Naive thymus-derived CD8-positive, alpha-beta T cell (primary cell): ENCODE measurements around the gene NREP. TPM values are rescaled to one million over a fixed set of nuclear protein-coding genes. Genes with fewer than 3 reads are reported as not detected.

Source experiments
- ATAC-seq, 2 donors: fragments of 150-1000 bp; cut with Tn5 transposase in 1 of 2; sonication (Bioruptor Pico), chemical (Tn5 transposase) in 1 of 2; 1 replicate in 1 of 2; 2 replicates in 1 of 2; pipeline ENCODE4 v1.10.0; 2021; ENCODE audit warnings: mild to moderate bottlenecking in 2 of 2, moderate library complexity in 2 of 2
- POLR2A ChIA-PET: fragments of 350-600 bp; sonication (Branson Sonifier 250); formaldehyde crosslinking; loops from one replicate; lab custom pipeline; 2021; ENCODE audit warnings: antibody characterized with exemption; lab: Charles Lee
- DNase-seq, 10 donors: peaks; one replicate each; pipeline versions ENCODE4 v3.0.0 to v3.0.0-alpha.2; 2020 to 2022
- H3K27ac Mint-ChIP-seq, 10 donors: one replicate each; pipeline ENCODE4 v1.8.0; 2020 to 2022; ENCODE audit warnings: mild to moderate bottlenecking in 10 of 10, mixed read lengths in 10 of 10, moderate library complexity in 4 of 10, inconsistent platforms in 1 of 10
- H3K27me3 Mint-ChIP-seq, 5 donors: one replicate each; pipeline ENCODE4 v1.8.0; 2021 to 2022; ENCODE audit warnings: mixed read lengths in 5 of 5
- H3K36me3 Mint-ChIP-seq, 3 donors: one replicate each; pipeline ENCODE4 v1.8.0; 2020 to 2022; ENCODE audit warnings: mixed read lengths in 3 of 3, mild to moderate bottlenecking in 2 of 3, inconsistent platforms in 1 of 3
- H3K4me1 Mint-ChIP-seq, 4 donors: one replicate each; pipeline ENCODE4 v1.8.0; 2021 to 2022; ENCODE audit warnings: mixed read lengths in 4 of 4
- H3K4me3 Mint-ChIP-seq, 10 donors: one replicate each; pipeline ENCODE4 v1.8.0; 2020 to 2022; ENCODE audit warnings: mild to moderate bottlenecking in 10 of 10, mixed read lengths in 10 of 10, moderate library complexity in 6 of 10, inconsistent platforms in 1 of 10
- H3K9me3 Mint-ChIP-seq, 9 donors: one replicate each; pipeline ENCODE4 v1.8.0; 2020 to 2022; ENCODE audit warnings: mixed read lengths in 9 of 9, mild to moderate bottlenecking in 3 of 9, inconsistent platforms in 1 of 9, moderate library complexity in 1 of 9
- polyA plus RNA-seq, 3 donors: library from polyadenylated mRNA; unstranded; fragments of 300-500 nt; fragmentation: Illumina TruSeq; gene quantifications; one replicate each; pipeline ENCODE4 v1.2.3, GENCODE V29; 2021
- total RNA-seq, 8 experiments: library from RNA in 2 of 8; stranded (reverse) in 2 of 8; gene quantifications; one replicate each; pipeline ENCODE4 v1.2.3 and lab custom pipeline; 2021 to 2026

NREP gene
- total and polyA plus RNA-seq, 5 experiments from 2014 or later: 6.8 to 19.3 (median 11.1) TPM

DNA sequence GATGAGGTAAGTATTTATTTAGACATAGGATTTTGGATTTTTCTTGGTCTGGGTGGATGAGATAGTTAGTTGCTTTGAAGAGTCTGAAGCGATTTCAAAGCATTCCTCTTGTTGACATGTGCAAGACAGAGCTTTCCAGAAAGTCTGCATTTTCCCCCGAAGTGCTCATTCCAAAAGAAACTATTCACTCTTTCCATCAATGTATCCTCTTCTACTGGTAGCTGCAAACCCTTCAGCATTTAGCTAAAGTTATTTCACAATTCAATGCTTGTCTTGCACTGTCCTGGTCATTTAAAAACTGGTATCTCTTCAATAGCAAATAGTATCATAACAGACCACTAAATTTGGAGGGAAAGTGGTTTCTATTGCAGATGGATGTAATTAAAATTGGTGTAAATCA, 13.0 kb downstream of the NREP start:
- peaks cover 1 to 22% (median 19%) of the 10 kb centered on the region in 4 donors for H3K4me1 Mint-ChIP-seq
- H3K4me3 Mint-ChIP-seq: no peak overlapping the region
- DNase-seq (no peak), ATAC-seq (no peak)
- H3K27ac Mint-ChIP-seq: no peak overlapping the region
- H3K27me3 Mint-ChIP-seq: no peaks in the 10 kb centered on the region
- POLR2A ChIA-PET: no interaction called here
- no peaks in the 10 kb centered on the region for H3K9me3 Mint-ChIP-seq
- no peaks in the 10 kb centered on the region for H3K36me3 Mint-ChIP-seq

DNA sequence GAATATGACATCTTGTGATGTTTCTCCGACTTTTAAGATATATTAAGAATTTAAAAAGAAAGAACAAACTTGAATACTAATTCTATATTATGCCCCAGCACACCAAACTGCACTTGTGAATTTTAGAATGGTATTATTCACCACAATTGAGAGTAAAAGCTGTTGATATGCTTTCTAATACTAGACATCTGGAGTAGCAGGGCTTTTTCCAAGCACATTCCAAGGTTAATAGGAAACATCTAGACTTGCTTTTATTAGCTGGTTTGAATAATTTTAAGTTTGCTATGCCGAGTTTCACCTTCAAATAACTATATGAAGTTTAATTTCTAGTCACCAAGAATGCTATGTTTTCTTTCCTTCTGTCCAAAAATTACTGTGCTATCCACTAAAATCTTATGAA, 13.5 kb downstream of the NREP start:
- ATAC-seq (no peak), DNase-seq (no peak)
- H3K9me3 Mint-ChIP-seq: no peaks in the 10 kb centered on the region
- POLR2A ChIA-PET: no interaction called here
- H3K4me1 Mint-ChIP-seq: peaks cover 1 to 22% (median 19%) of the 10 kb centered on the region in 4 donors
- no peaks in the 10 kb centered on the region for H3K36me3 Mint-ChIP-seq
- no peaks in the 10 kb centered on the region for H3K27me3 Mint-ChIP-seq
- no peak overlapping the region for H3K27ac Mint-ChIP-seq
- no peak overlapping the region for H3K4me3 Mint-ChIP-seq

DNA sequence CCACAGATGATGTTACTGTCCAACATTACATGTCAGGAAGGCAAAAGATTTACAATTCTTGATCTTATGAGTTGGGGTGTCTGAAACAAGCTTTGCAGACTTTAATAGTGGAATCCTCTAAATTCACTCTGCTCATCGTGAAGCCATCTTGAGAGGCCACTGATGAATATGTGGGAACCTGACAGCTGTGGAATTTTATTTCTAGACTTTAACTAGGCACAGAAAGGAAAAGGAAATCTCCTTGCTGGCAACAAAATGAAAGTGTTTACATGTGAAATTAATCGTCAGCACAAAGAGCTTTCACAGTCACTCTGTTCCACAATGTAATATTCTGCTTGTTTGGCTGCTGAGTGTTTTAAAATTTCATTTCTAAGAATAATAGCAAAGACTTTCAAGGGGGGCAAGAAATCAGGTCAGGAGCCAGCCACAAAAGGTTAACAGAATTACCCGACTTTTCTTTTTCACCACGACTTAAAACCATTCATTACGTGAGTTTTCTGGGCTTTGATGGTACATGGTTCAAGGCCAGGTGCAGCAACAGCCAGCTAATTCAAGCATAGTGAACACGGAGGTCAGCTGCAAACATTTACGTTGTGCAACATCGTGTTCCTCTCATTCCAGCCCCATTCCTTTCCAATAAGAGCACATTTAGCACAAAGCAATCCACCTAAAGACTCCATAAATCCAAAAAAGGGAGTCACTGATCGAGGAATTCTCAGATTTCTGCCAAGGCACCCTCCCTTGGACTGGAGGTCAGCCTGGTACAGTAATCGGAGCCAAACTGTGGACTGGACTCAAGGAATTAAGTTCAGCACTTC, 14.6 kb downstream of the NREP start:
- POLR2A ChIA-PET: no interaction called here

DNA sequence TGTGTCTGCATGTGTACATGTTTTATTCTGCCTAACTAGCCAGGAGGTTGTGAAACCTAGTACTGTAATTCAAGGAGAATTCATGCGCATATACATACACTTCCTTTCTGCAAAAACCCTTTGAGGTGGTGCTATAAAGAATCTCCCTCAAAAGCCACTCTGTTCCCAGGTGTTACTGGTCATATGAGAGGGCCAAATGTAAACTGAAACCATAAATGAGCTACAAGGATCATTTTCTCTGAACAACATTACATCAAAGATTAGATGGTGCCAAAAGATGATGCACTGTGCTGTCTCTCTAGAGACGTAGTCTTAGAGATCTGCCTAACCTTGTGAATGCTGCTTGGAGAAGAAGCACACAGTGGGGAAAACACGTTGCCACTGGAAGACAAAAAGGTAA, 15.7 kb downstream of the NREP start:
- Mint-ChIP-seq H3K27ac (peak overlapping the region in 6 of 10 donors; percentile 3 to 52 (median 22)), H3K4me1 (peaks cover 1 to 22% (median 19%) of the 10 kb centered on the region in 4 donors), H3K4me3 (peak overlapping the region in 3 of 10 donors; percentile 8 to 41 (median 31)), H3K36me3 (no peaks in the 10 kb centered on the region), H3K9me3 (no peaks in the 10 kb centered on the region), H3K27me3 (peaks cover 0 to 2% (median 0%) of the 10 kb centered on the region in 5 donors)
- ATAC-seq (peak in 1 of 2 donors; percentile 43), DNase-seq (peak in 1 of 10 donors; percentile 12)
- POLR2A ChIA-PET: no interaction called here

More for the DNA sequence above, 14.6 kb downstream of the NREP start:
- Mint-ChIP-seq H3K27me3 (no peaks in the 10 kb centered on the region), H3K27ac (peak overlapping the region in 8 of 10 donors; percentile 12 to 79 (median 38)), H3K4me3 (peak overlapping the region in 9 of 10 donors; percentile 8 to 63 (median 26)), H3K9me3 (no peaks in the 10 kb centered on the region), H3K36me3 (no peaks in the 10 kb centered on the region), H3K4me1 (peaks cover 1 to 22% (median 19%) of the 10 kb centered on the region in 4 donors)
- ATAC-seq (no peak), DNase-seq (no peak)

DNA sequence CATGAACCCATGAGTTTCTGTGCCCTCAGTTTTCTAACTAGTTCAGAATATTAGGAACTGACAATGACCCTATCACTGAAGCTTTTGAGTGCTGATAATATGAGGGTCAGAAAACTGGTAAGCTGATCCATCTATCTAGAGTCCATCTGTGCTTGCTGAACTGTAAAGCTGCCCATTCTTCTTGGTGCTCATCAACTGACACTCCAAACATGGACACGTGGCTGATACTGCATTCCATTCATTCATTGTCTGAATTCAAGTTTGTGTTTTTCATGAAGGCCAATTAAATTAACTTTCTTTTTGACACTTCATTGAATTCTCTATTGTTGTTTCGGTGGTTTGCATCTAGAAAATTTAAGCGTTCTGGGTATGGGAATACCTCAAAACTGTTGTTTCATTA, 17.6 kb downstream of the NREP start:
- no peaks in the 10 kb centered on the region for H3K9me3 Mint-ChIP-seq
- ATAC-seq: no peak
- peaks cover 1 to 22% (median 19%) of the 10 kb centered on the region in 4 donors for H3K4me1 Mint-ChIP-seq
- POLR2A ChIA-PET: no interaction called here
- peaks cover 0 to 2% (median 0%) of the 10 kb centered on the region in 5 donors for H3K27me3 Mint-ChIP-seq
- H3K4me3 Mint-ChIP-seq: no peak overlapping the region
- H3K27ac Mint-ChIP-seq: no peak overlapping the region
- H3K36me3 Mint-ChIP-seq: no peaks in the 10 kb centered on the region
- no peak for DNase-seq

DNA sequence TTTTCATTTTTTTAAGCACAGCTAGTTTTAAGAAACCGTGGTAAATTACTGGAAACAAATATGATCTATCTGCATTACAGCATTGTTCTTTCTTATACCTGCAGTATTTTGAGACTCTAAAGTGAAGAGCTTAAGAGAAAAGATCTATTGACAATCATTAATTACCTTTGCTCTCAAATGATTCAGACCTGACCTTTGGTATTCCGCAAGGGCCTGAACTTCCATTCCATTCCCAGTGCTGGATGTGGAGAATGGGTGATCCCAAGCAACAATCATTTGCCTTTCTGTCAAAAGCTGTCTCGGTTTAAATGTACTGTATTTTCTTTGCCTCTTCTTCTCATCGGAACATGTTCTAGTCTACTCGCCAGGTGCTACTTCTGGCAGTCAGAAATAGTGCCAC, 18.9 kb downstream of the NREP start:
- Mint-ChIP-seq H3K36me3 (peaks cover 0 to 2% (median 0%) of the 10 kb centered on the region in 3 donors), H3K27me3 (peaks cover 0 to 2% (median 0%) of the 10 kb centered on the region in 5 donors), H3K4me1 (peaks cover 1 to 25% (median 20%) of the 10 kb centered on the region in 4 donors), H3K27ac (peak overlapping the region in 1 of 10 donors; percentile 49), H3K4me3 (no peak overlapping the region), H3K9me3 (no peaks in the 10 kb centered on the region)
- POLR2A ChIA-PET: no interaction called here
- DNase-seq: no peak
- ATAC-seq: no peak

DNA sequence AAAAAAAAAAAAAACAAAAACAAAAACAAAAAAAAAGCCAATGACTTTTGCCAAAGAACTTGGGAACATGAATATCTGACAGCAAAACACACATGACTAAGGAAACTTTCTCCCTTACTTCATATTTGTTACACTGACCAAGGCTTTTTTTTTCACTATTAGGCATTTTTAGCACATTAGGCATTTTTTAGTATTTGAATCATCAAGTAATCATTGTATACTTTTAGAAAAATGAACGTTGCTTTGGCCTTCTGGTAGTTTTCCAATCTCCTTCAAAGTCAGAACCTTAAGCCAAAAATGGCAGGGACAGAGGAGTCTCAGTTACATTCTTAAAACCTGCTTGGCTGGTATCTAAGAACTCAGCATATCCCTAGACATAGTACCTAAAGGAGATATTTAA, 19.3 kb downstream of the NREP start:
- Mint-ChIP-seq H3K27ac (no peak overlapping the region), H3K36me3 (peaks cover 2 to 3% (median 2%) of the 10 kb centered on the region in 3 donors), H3K4me3 (no peak overlapping the region), H3K4me1 (peaks cover 1 to 21% (median 19%) of the 10 kb centered on the region in 4 donors), H3K9me3 (no peaks in the 10 kb centered on the region), H3K27me3 (peaks cover 0 to 2% (median 0%) of the 10 kb centered on the region in 5 donors)
- no peak for DNase-seq
- POLR2A ChIA-PET: no interaction called here
- no peak for ATAC-seq

DNA sequence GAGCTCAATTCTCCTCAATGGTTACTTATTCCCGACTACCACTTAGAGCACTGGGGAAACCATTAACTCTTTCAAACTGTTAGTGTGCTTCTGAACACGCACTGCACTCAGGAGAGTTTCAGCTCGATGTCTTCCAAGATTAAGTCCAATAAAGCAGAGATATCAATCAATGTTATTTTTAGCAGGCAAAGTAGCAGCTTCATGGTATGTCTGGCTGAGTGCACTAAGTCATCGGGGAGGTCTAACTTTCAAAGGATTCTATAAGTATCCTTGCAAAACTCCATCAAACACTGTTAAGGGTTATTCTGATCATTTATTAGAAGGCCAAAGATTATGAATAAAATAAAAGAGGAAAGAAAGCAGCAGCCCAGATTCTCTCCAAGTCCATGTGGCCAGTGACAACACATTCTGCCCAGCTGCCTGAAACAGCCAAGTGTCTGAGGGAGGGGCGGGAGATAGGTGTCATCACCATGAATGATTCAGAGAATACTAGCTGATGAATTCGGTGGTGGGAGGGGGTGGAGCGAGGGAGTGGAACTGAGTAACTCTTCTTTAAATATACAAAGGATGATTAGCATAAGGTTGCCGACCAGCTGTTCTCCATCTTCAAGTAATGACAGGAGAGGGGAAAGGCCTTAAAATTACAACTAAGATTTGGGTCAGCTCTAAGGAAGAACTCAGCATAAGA, 21.3 kb downstream of the NREP start:
- POLR2A ChIA-PET: no interaction called here
- H3K4me1 Mint-ChIP-seq: peaks cover under 1 to 6% (median 3%) of the 10 kb centered on the region in 4 donors
- DNase-seq: no peak
- H3K27ac Mint-ChIP-seq: no peak overlapping the region
- no peak overlapping the region for H3K4me3 Mint-ChIP-seq
- H3K36me3 Mint-ChIP-seq: peaks cover 2 to 4% (median 3%) of the 10 kb centered on the region in 3 donors
- peaks cover 0 to 2% (median 0%) of the 10 kb centered on the region in 5 donors for H3K27me3 Mint-ChIP-seq
- no peaks in the 10 kb centered on the region for H3K9me3 Mint-ChIP-seq
- ATAC-seq: no peak

DNA sequence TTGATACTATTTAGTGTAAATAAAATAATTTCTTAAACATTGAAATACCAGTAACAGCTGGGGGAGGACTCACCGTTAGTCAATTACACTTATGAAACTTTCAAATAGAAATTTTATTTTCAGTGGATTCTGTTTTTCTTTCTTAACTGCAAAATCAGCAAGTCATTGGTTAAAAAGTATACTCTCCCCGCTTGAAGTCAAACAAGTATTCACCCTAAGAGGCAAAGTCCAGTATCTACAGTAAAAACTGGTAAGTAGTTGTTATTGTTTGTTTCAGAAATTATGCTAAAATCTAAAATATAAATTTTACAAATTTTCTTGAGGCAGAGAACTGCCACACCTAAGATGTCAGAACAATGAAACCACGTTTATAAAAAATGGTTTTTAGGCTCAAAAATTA, 22.4 kb downstream of the NREP start:
- Mint-ChIP-seq H3K4me1 (peaks cover 0 to 6% (median 4%) of the 10 kb centered on the region in 4 donors), H3K27me3 (peaks cover 0 to 2% (median 0%) of the 10 kb centered on the region in 5 donors), H3K9me3 (no peaks in the 10 kb centered on the region), H3K36me3 (peaks cover 3 to 8% (median 7%) of the 10 kb centered on the region in 3 donors), H3K4me3 (no peak overlapping the region), H3K27ac (no peak overlapping the region)
- POLR2A ChIA-PET: no interaction called here
- ATAC-seq (no peak), DNase-seq (no peak)

DNA sequence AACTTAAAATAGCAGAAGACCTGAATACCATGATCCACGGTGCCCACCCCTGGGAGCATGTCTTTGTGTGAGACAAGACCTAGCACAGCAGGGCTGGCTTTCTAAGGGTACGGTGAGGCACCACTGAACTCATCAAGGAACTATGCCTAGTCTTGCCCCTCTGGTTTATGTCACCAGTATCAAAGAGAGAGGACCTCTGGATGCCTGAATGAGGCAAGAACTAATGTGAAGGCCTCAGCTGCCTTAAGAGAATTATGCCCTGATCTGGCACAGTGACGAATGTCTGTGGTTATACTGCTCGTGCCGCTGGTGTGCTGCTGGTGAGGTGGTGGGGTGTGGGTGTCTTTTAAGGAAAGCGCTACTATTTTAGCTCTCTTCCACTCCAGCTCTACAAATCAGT, 23.0 kb downstream of the NREP start:
- Mint-ChIP-seq H3K4me3 (peak overlapping the region in 1 of 10 donors; percentile 35), H3K4me1 (peaks cover 0 to 6% (median 4%) of the 10 kb centered on the region in 4 donors), H3K9me3 (no peaks in the 10 kb centered on the region), H3K27me3 (peaks cover 0 to 2% (median 0%) of the 10 kb centered on the region in 5 donors), H3K36me3 (peaks cover 3 to 10% (median 8%) of the 10 kb centered on the region in 3 donors), H3K27ac (peak overlapping the region in 2 of 10 donors; percentile 13 to 54)
- DNase-seq (peak in 3 of 10 donors; percentile 1 to 29 (median 10)), ATAC-seq (peak in 1 of 2 donors; percentile 48)
- POLR2A ChIA-PET: no interaction called here

DNA sequence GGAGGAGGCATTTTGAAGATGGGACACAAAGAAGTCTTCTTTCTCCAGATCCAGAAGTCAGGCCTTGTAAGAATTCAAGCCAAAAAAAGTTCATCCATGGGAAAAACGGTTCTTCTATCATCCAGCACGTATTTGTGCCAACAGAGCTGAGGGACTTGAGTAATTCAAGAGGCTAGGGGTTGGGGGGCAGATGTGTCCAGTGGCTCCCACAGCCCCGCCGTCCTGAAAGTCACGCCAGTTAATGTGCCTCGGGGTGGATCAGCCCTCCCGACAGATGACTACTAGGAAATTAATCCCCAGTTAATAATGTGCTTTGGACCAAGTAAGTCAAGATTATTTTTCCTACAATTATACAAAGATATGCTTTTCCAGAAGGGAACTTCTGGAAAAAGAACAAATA, 23.4 kb downstream of the NREP start:
- peaks cover 3 to 10% (median 8%) of the 10 kb centered on the region in 3 donors for H3K36me3 Mint-ChIP-seq
- no peak overlapping the region for H3K4me3 Mint-ChIP-seq
- peaks cover 0 to 6% (median 4%) of the 10 kb centered on the region in 4 donors for H3K4me1 Mint-ChIP-seq
- ATAC-seq (no peak), DNase-seq (no peak)
- POLR2A ChIA-PET: no interaction called here
- H3K27ac Mint-ChIP-seq: no peak overlapping the region
- peaks cover 0 to 2% (median 0%) of the 10 kb centered on the region in 5 donors for H3K27me3 Mint-ChIP-seq
- no peaks in the 10 kb centered on the region for H3K9me3 Mint-ChIP-seq

DNA sequence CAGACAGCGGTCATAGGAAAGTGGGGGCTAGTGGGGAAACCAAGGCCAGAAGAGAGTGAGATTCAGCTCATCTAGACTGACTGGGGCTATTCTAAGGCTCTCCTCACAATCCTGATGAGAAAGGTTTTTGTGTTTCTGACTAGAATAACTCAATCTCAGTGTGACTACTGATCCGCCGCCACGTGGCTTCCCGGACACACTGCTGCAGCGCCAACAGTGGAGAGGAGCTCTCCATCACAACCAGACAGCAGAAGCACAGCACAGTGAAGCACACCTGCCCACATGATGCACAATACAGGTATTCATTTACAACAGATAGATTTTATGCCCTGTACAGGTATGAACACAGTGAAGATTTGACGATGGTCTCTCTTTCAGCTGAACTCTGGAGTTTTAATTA, 25.4 kb downstream of the NREP start:
- Mint-ChIP-seq H3K36me3 (peaks cover 3 to 10% (median 8%) of the 10 kb centered on the region in 3 donors), H3K4me1 (peaks cover 0 to 6% (median 4%) of the 10 kb centered on the region in 4 donors), H3K4me3 (no peak overlapping the region), H3K9me3 (no peaks in the 10 kb centered on the region), H3K27me3 (no peaks in the 10 kb centered on the region), H3K27ac (peak overlapping the region in 2 of 10 donors; percentile 14 to 61)
- DNase-seq: no peak
- no peak for ATAC-seq
- POLR2A ChIA-PET: no interaction called here
